Muscle layer of duodenum (tissue), 2 donors: ENCODE data around the gene HOXA9.
A peak's percentile ranks its signal among the peaks of the same experiment; 100 is the strongest.

Source experiments
- H3K27ac ChIP-seq: one replicate; pipeline ENCODE4 v1.7.0; 2013; ENCODE audit warnings: mild to moderate bottlenecking, low read length
- H3K27me3 ChIP-seq: one replicate; pipeline ENCODE4 v1.7.0; 2013; ENCODE audit warnings: low read depth, mild to moderate bottlenecking, control low read depth, low read length
- H3K36me3 ChIP-seq, 2 donors: one replicate each; pipeline ENCODE4 v1.7.0; 2013; ENCODE audit warnings: low read length in 2 of 2, control low read depth in 1 of 2, mild to moderate bottlenecking in 1 of 2; ENCODE audit not compliant: insufficient read depth in 2 of 2, control insufficient read depth in 1 of 2
- H3K4me1 ChIP-seq, 2 donors: one replicate each; pipeline ENCODE4 v1.7.0; 2013; ENCODE audit warnings: low read length in 2 of 2, mild to moderate bottlenecking in 2 of 2, control low read depth in 1 of 2, moderate library complexity in 1 of 2; ENCODE audit not compliant: insufficient read depth in 2 of 2, control insufficient read depth in 1 of 2
- H3K4me3 ChIP-seq, 2 donors: one replicate each; pipeline ENCODE4 v1.7.0; 2013; ENCODE audit warnings: low read length in 2 of 2, low read depth in 1 of 2, mild to moderate bottlenecking in 1 of 2
- H3K9me3 ChIP-seq, 2 donors: one replicate each; pipeline ENCODE4 v1.7.0; 2013; ENCODE audit warnings: low read length in 2 of 2, control low read depth in 1 of 2, mild to moderate bottlenecking in 1 of 2; ENCODE audit not compliant: control insufficient read depth in 1 of 2
- donor health status: healthy.

Gene HOXA9

GRCh38 chr7:27199849-27200760, 34.8 kb upstream of the HOXA9 start, which contains the start of gene HOXA13:
Gene HOXA13, minus strand, starts transcription at chr7:27200091. Its CDS starts 14 bp downstream, at chr7:27200077.
- Histone ChIP-seq H3K27me3 (peaks cover 85% of the 10 kb centered on the region), H3K4me3 (peak within 1 kb of the TSS in 1 of 2 donors; percentile 51), H3K27ac (no peak within 1 kb of the TSS), H3K4me1 (peaks cover 0 to 37% of the 10 kb centered on the region in 2 donors), H3K9me3 (peaks cover 0 to 3% of the 10 kb centered on the region in 2 donors), H3K36me3 (no peaks in the 10 kb centered on the region)

- Histone ChIP-seq H3K27me3 (peaks cover 85% of the 10 kb centered on the region), H3K36me3 (no peaks in the 10 kb centered on the region), H3K27ac (no peak overlapping the region), H3K4me3 (peak overlapping the region in 1 of 2 donors; percentile 39), H3K4me1 (peaks cover 0 to 30% of the 10 kb centered on the region in 2 donors), H3K9me3 (no peaks in the 10 kb centered on the region)
Observed at GRCh38 chr7:27198871-27199801, 33.8 kb upstream of the HOXA9 start.

GRCh38 chr7:27198138-27198841, 33.0 kb upstream of the HOXA9 start:
- H3K9me3 ChIP-seq: no peaks in the 10 kb centered on the region
- H3K36me3 ChIP-seq: no peaks in the 10 kb centered on the region
- H3K27ac ChIP-seq: no peak overlapping the region
- no peak overlapping the region for H3K4me3 ChIP-seq
- peaks cover 85% of the 10 kb centered on the region for H3K27me3 ChIP-seq
- H3K4me1 ChIP-seq: peaks cover 0 to 32% of the 10 kb centered on the region in 2 donors

GRCh38 chr7:27197137-27198042, 32.1 kb upstream of the HOXA9 start:
- H3K36me3 ChIP-seq: no peaks in the 10 kb centered on the region
- H3K27ac ChIP-seq: no peak overlapping the region
- H3K9me3 ChIP-seq: no peaks in the 10 kb centered on the region
- H3K4me1 ChIP-seq: peaks cover 0 to 38% of the 10 kb centered on the region in 2 donors
- peaks cover 81% of the 10 kb centered on the region for H3K27me3 ChIP-seq
- H3K4me3 ChIP-seq: no peak overlapping the region

- Histone ChIP-seq H3K4me1 (peaks cover 0 to 40% of the 10 kb centered on the region in 2 donors), H3K9me3 (no peaks in the 10 kb centered on the region), H3K27ac (no peak overlapping the region), H3K4me3 (no peak overlapping the region), H3K27me3 (peaks cover 82% of the 10 kb centered on the region), H3K36me3 (no peaks in the 10 kb centered on the region)
Observed at GRCh38 chr7:27196287-27196767, 31.0 kb upstream of the HOXA9 start.

- Histone ChIP-seq H3K27ac (no peak overlapping the region), H3K9me3 (no peaks in the 10 kb centered on the region), H3K4me3 (no peak overlapping the region), H3K27me3 (peaks cover 85% of the 10 kb centered on the region), H3K36me3 (no peaks in the 10 kb centered on the region), H3K4me1 (peaks cover 0 to 28% of the 10 kb centered on the region in 2 donors)
Observed at GRCh38 chr7:27194686-27195379, 29.5 kb upstream of the HOXA9 start.

- peaks cover 90% of the 10 kb centered on the region for H3K27me3 ChIP-seq
- no peak overlapping the region for H3K4me3 ChIP-seq
- peaks cover 0 to 25% of the 10 kb centered on the region in 2 donors for H3K4me1 ChIP-seq
- H3K27ac ChIP-seq: no peak overlapping the region
- H3K36me3 ChIP-seq: no peaks in the 10 kb centered on the region
- no peaks in the 10 kb centered on the region for H3K9me3 ChIP-seq
Observed at GRCh38 chr7:27194002-27194352, 28.6 kb upstream of the HOXA9 start.

- Histone ChIP-seq H3K4me1 (peaks cover 0 to 24% of the 10 kb centered on the region in 2 donors), H3K27me3 (peaks cover 90% of the 10 kb centered on the region), H3K27ac (no peak overlapping the region), H3K9me3 (no peaks in the 10 kb centered on the region), H3K36me3 (no peaks in the 10 kb centered on the region), H3K4me3 (peak overlapping the region in 1 of 2 donors; percentile 43)
Observed at GRCh38 chr7:27193335-27194001, 28.1 kb upstream of the HOXA9 start.

GRCh38 chr7:27192546-27193334, 27.4 kb upstream of the HOXA9 start:
- Histone ChIP-seq H3K9me3 (no peaks in the 10 kb centered on the region), H3K4me1 (peaks cover 0 to 28% of the 10 kb centered on the region in 2 donors), H3K27ac (no peak overlapping the region), H3K4me3 (peak overlapping the region; percentile 3 to 43), H3K27me3 (peaks cover 90% of the 10 kb centered on the region), H3K36me3 (no peaks in the 10 kb centered on the region)
